GM12891 (cell line): Measurements from ENCODE around the gene LRRIQ1.

Experiments
- PAX5 ChIP-seq: IDR thresholded peaks from 2 replicates; pipeline ENCODE4 v1.6.1; 2011; ENCODE audit warnings: low read length, moderate library complexity, mild to moderate bottlenecking; ENCODE audit not compliant: insufficient read depth, severe bottlenecking
- POLR2A ChIP-seq: IDR thresholded peaks from 2 replicates; pipeline ENCODE4 v1.6.1; 2011; ENCODE audit warnings: low read depth, low read length, control low read depth
- POLR2AphosphoS5 ChIP-seq: IDR thresholded peaks from 2 replicates; pipeline ENCODE4 v1.6.1; 2011; ENCODE audit warnings: low read depth, low read length, control low read depth
- POU2F2 ChIP-seq: IDR thresholded peaks from 2 replicates; pipeline ENCODE4 v1.6.1; 2011; ENCODE audit warnings: low read depth, mild to moderate bottlenecking, control low read depth, low read length, moderate library complexity
- SPI1 ChIP-seq: IDR thresholded peaks from 2 replicates; pipeline ENCODE4 v1.6.1; 2011; ENCODE audit warnings: low read depth, low read length, control low read depth
- TAF1 ChIP-seq: IDR thresholded peaks from 2 replicates; pipeline ENCODE4 v1.6.1; 2011; ENCODE audit warnings: low read depth, low read length, control low read depth

DNA sequence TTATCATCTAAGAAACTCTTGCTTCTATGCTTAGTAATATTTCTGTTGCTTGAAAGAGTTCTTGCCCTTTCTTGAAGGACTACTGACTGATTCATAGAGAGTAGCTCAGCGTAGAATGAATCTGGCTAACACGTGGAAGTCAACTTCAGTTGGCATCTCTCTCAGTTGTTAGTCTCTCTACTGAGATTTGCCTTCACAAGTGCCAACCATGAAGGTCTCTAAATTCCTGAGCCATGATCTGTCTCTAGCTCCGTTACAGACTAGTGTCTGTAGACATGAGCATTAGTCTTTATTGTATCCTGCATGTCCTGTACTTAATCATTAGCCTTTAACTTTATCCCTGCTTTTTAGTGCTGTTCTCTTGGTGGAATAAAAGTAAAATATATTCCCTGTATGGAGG, 224.7 kb downstream of the LRRIQ1 start:
- TF ChIP-seq POLR2A = no peak
- TF ChIP-seq POLR2AphosphoS5 = no peak
- TF ChIP-seq POU2F2 = no peak
- no peak for TF ChIP-seq SPI1
- no peak for TF ChIP-seq PAX5
- TF ChIP-seq TAF1 = no peak
